Adrenal gland (tissue), 12 donors: ENCODE results near the gene SLC29A3. TPM values are rescaled to one million over a fixed set of nuclear protein-coding genes. Genes with fewer than 3 reads are reported as not detected.

Experiments used
- DNase-seq, 7 donors: peaks; one replicate each; pipeline ENCODE4 v3.0.0-alpha.2; 2019 to 2020
- H3K27ac ChIP-seq, 5 donors: fragments of 200-600 bp; sonication (generic) in 4 of 5; 1 replicate in 3 of 5; 2 replicates in 2 of 5; pipeline versions ENCODE4 v1.5.1 to v1.8.0; 2016 to 2020; ENCODE audit warnings: mild to moderate bottlenecking in 1 of 5
- H3K27me3 ChIP-seq: fragments of 200-600 bp; 2 replicates; pipeline ENCODE4 v1.8.0; 2021
- H3K36me3 ChIP-seq, 2 donors: fragments of 200-600 bp; replicated peaks in 1 of 2; 1 replicate in 1 of 2; 2 replicates in 1 of 2; pipeline versions ENCODE4 v1.5.1 to v1.8.0; 2018 to 2022
- H3K4me1 ChIP-seq, 2 donors: fragments of 200-600 bp; replicated peaks in 1 of 2; 1 replicate in 1 of 2; 2 replicates in 1 of 2; pipeline versions ENCODE4 v1.5.1 to v1.8.0; 2018 to 2021
- H3K4me3 ChIP-seq, 4 donors: fragments of 200-600 bp; sonication (generic) in 3 of 4; one replicate each; pipeline ENCODE4 v1.5.1; 2016 to 2018
- H3K9me3 ChIP-seq, 3 donors: fragments of 200-600 bp; sonication (generic) in 1 of 3; replicated peaks in 1 of 3; 1 replicate in 2 of 3; 2 replicates in 1 of 3; pipeline versions ENCODE4 v1.5.1 to v1.8.0; 2016 to 2021
- POLR2A ChIP-seq, 2 donors: fragments of 450-650 bp; IDR thresholded peaks; one replicate each; pipeline ENCODE4 v1.6.1; 2017; ENCODE audit warnings: antibody characterized with exemption in 2 of 2, mild to moderate bottlenecking in 2 of 2, moderate library complexity in 1 of 2
- WGBS, 4 donors: extraction: QIAGEN DNeasy Blood & Tissue Kit in 2 of 4; methylation state at CpG; one replicate each; pipeline versions ENCODE4 v1.1.5 to v1.1.7; 2013 to 2017; 5-methylcytosine and 5-hydroxymethylcytosine counted together
- intact Hi-C, 2 donors: fragments of 100-400 bp; cut with DNase I; formaldehyde crosslinking; loops; one replicate each; pipeline versions ENCODE4 v1.14.1 to v1.15.0; 2022 to 2023
- polyA plus RNA-seq, 3 donors: library from polyadenylated mRNA; stranded (reverse); fragments of 200-250 nt in 2 of 3; fragments of 350-450 nt in 1 of 3; fragmentation: Illumina TruSeq in 1 of 3; extraction: RNeasy Lipid Tissue Mini Kit (QIAGEN cat#74804) in 1 of 3; gene quantifications; one replicate each; pipeline ENCODE4 v1.2.3, GENCODE V29; 2013 to 2014
- total RNA-seq, 9 donors: library from RNA; depleted of rRNA in 4 of 9; stranded (reverse); fragments of >200 nt in 4 of 9; fragments of 120-200 nt in 1 of 9; fragmentation: NEBNext Ultra II Directional in 1 of 9; extraction: Animal tissue kit (Norgen Biotek cat#: 25700) in 1 of 9; gene quantifications; one replicate each; pipeline versions ENCODE4 v1.1.0 to v1.2.4, GENCODE V29; 2013 to 2023
- TF ChIP-seq, protein P1 (sequence below), 6 experiments: fragments of 450-650 bp in 4 of 6; fragments of 200-600 bp in 2 of 6; sonication (generic) in 1 of 6; IDR thresholded peaks; 1 replicate in 5 of 6; 2 replicates in 1 of 6; pipeline versions ENCODE4 v1.5.1 to v1.8.0; 2016 to 2021; ENCODE audit warnings: antibody characterized with exemption in 6 of 6, mild to moderate bottlenecking in 2 of 6, moderate library complexity in 1 of 6
- donor health status: healthy with polysubstance abuse.
- donor health status: Bipolar disorder and iron deficiency.
- donor health status: DM: yes; HTN: yes; CAD: no.
- donor health status: DM: no; HTN: no; CAD: no.
- donor health status: DM: no; HTN: no; CAD: no.
- donor health status: DM: yes; HTN: yes; CAD: no.

SLC29A3 gene
- total and polyA plus RNA-seq, 12 donors: 1.4 to 19.0 (median 3.9) TPM

- TF ChIP-seq, protein P1, sequence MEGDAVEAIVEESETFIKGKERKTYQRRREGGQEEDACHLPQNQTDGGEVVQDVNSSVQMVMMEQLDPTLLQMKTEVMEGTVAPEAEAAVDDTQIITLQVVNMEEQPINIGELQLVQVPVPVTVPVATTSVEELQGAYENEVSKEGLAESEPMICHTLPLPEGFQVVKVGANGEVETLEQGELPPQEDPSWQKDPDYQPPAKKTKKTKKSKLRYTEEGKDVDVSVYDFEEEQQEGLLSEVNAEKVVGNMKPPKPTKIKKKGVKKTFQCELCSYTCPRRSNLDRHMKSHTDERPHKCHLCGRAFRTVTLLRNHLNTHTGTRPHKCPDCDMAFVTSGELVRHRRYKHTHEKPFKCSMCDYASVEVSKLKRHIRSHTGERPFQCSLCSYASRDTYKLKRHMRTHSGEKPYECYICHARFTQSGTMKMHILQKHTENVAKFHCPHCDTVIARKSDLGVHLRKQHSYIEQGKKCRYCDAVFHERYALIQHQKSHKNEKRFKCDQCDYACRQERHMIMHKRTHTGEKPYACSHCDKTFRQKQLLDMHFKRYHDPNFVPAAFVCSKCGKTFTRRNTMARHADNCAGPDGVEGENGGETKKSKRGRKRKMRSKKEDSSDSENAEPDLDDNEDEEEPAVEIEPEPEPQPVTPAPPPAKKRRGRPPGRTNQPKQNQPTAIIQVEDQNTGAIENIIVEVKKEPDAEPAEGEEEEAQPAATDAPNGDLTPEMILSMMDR (IDR thresholded peaks at IDR 0.05): no peak
- no peak for TF ChIP-seq POLR2A (IDR thresholded peaks at IDR 0.05)
- peaks cover 0 to 6% of the 10 kb centered on the region in 2 donors for H3K36me3 ChIP-seq
- no peak overlapping the region for H3K27ac ChIP-seq
- no peaks in the 10 kb centered on the region for H3K4me1 ChIP-seq
- no peak overlapping the region for H3K4me3 ChIP-seq
- DNase-seq: no peak
- intact Hi-C loops: no loop called here
- no peaks in the 10 kb centered on the region for H3K9me3 ChIP-seq
- no peaks in the 10 kb centered on the region for H3K27me3 ChIP-seq
Observed at GRCh38 chr10:71363936-71364335, 44.9 kb downstream of the SLC29A3 start.

- DNase-seq: no peak
- intact Hi-C loops: no loop called here
- WGBS, 4 donors: 85 to 96% (median 90%) methylated on average over 6 of the region's 6 CpGs
Observed at GRCh38 chr10:71365366-71365765, 46.3 kb downstream of the SLC29A3 start.

DNA sequence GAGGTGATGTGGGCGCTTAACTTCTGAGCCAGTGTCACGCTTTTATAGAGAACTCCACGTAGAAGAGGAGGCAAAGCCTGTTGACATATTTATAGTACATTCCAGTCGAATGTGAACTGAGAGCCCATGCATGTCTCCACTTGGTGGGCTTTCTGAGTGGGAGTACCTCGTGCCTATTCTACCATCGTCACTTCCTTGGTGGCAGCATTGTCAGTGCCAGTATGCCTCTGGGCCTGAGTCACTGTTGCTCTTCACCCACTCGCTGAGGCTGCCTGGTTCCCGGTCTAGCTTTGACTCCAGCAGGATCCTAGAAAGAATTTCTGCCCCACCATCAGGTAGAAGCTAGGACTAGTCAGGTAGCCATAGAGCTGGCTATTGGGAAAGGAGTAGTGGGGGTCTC lies 47.6 kb downstream of the SLC29A3 start:
- Histone ChIP-seq H3K4me1 (no peaks in the 10 kb centered on the region), H3K27me3 (no peaks in the 10 kb centered on the region), H3K9me3 (no peaks in the 10 kb centered on the region), H3K36me3 (peaks cover 0 to 6% of the 10 kb centered on the region in 2 donors), H3K4me3 (no peak overlapping the region), H3K27ac (no peak overlapping the region)
- whole genome bisulfite sequencing, 4 donors: 73 to 87% (median 79%) methylated on average over 6 to 8 of the region's 8 CpGs
- no peak for TF ChIP-seq POLR2A (IDR thresholded peaks at IDR 0.05)
- TF ChIP-seq, protein P1 (IDR thresholded peaks at IDR 0.05): no peak
- no peak for DNase-seq
- intact Hi-C loops: no loop called here

More at GRCh38 chr10:71365366-71365765, 46.3 kb downstream of the SLC29A3 start:
- no peak overlapping the region for H3K27ac ChIP-seq
- H3K4me3 ChIP-seq: no peak overlapping the region
- TF ChIP-seq POLR2A (IDR thresholded peaks at IDR 0.05): no peak
- TF ChIP-seq, protein P1 (IDR thresholded peaks at IDR 0.05): no peak
- no peaks in the 10 kb centered on the region for H3K4me1 ChIP-seq
- H3K36me3 ChIP-seq: peaks cover 0 to 6% of the 10 kb centered on the region in 2 donors
- no peaks in the 10 kb centered on the region for H3K9me3 ChIP-seq
- H3K27me3 ChIP-seq: no peaks in the 10 kb centered on the region

DNA sequence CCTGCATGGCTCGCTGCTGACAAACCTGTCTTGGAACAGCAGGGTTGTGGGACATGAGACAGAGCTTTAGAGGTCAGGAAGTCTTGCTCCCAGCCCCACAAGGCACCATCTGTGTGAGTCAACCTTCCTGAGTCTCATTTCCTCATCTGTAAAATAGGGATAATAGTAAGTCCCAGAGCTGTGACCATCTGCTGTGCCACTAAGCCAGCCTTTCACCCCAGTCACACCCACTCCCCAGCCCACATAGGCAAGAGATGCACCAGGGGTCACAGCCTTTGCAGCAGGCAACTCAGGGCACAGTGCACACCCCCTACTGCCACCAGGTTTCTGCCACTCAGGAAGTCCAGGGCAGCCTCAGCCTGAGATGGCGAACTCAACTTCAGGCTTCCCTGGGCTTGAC lies 48.2 kb downstream of the SLC29A3 start:
- H3K4me1 ChIP-seq: no peaks in the 10 kb centered on the region
- H3K4me3 ChIP-seq: no peak overlapping the region
- peaks cover 0 to under 1% of the 10 kb centered on the region in 2 donors for H3K36me3 ChIP-seq
- DNase-seq: peak in 1 of 7 donors; percentile 19
- intact Hi-C loops: no loop called here
- peak overlapping the region in 1 of 5 donors; percentile 29 for H3K27ac ChIP-seq
- WGBS, 4 donors: 56 to 67% (median 62%) methylated on average over 1 to 2 of the region's 2 CpGs
- H3K27me3 ChIP-seq: no peaks in the 10 kb centered on the region
- no peaks in the 10 kb centered on the region for H3K9me3 ChIP-seq
- TF ChIP-seq POLR2A (IDR thresholded peaks at IDR 0.05): no peak
- TF ChIP-seq, protein P1 (IDR thresholded peaks at IDR 0.05): no peak
